Cardiac muscle cell (in vitro differentiated cells and primary cell): ENCODE measurements around the gene DNM3. TPM values are rescaled to one million over a fixed set of nuclear protein-coding genes. Genes with fewer than 3 reads are reported as not detected.

Experiments
- DNase-seq, 2 donors: peaks; one replicate each; pipeline versions ENCODE4 v3.0.0 to v3.0.0-alpha.2; 2010 to 2017; ENCODE audit warnings: low read depth in 1 of 2, low spot score in 1 of 2
- H3K27ac ChIP-seq: fragments of 200-600 bp; sonication (generic); 2 replicates; pipeline ENCODE4 v1.5.1; 2016
- H3K27me3 ChIP-seq: fragments of 200-600 bp; sonication (generic); 2 replicates; pipeline ENCODE4 v1.6.0; 2016; ENCODE audit warnings: control low read depth
- H3K36me3 ChIP-seq: fragments of 200-600 bp; sonication (generic); 2 replicates; pipeline ENCODE4 v1.5.1; 2016; ENCODE audit warnings: control low read depth
- H3K4me1 ChIP-seq: fragments of 200-600 bp; sonication (generic); 2 replicates; pipeline ENCODE4 v1.8.1; 2017; ENCODE audit warnings: low read depth, mild to moderate bottlenecking, mixed run types
- H3K4me3 ChIP-seq: fragments of 200-600 bp; sonication (generic); 2 replicates; pipeline ENCODE4 v1.5.1; 2016; ENCODE audit warnings: mild to moderate bottlenecking
- H3K9me3 ChIP-seq: fragments of 200-600 bp; sonication (generic); 2 replicates; pipeline ENCODE4 v1.5.1; 2017; ENCODE audit warnings: low read depth, mild to moderate bottlenecking, control low read depth
- polyA plus RNA-seq: library from polyadenylated mRNA; unstranded; fragments of >200 nt; fragmentation: Nextera tagmentation; extraction: Ambion mirVana; gene quantifications from 2 replicates; pipeline ENCODE4 v1.2.1, GENCODE V29; 2016
- total RNA-seq: library from RNA; depleted of rRNA; stranded (reverse); fragments of >200 nt; gene quantifications from 2 replicates; pipeline ENCODE4 v1.2.3, GENCODE V29; 2016
- TF ChIP-seq, protein P1 (sequence below): IDR thresholded peaks from 2 replicates; pipeline ENCODE4 v1.5.1; 2012; ENCODE audit warnings: low read depth, mild to moderate bottlenecking, low read length

Gene DNM3
- total and polyA plus RNA-seq, 2 experiments from 2014 or later: 0.42 TPM; not detected in 1

DNA sequence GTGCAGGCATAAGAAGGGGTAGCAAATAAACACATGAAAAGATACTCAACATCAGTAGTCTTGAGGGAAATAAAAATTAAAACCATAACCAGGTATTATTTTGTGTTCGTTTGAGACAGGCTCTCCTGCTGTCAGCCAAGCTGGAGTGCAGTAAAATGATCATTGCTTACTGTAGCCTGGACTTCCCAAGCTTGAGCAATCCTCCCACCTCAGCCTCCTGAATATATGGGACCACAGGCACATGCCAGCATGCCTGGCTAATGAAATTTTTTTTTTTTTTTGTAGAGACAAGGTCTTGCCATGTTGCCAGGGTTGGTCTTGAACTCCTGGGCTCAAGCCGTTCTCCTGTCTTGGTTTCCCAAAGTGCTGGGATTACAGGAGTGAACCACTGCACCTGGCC lies 108.0 kb downstream of the DNM3 start:
- DNase-seq: no peak
- TF ChIP-seq, protein P1, sequence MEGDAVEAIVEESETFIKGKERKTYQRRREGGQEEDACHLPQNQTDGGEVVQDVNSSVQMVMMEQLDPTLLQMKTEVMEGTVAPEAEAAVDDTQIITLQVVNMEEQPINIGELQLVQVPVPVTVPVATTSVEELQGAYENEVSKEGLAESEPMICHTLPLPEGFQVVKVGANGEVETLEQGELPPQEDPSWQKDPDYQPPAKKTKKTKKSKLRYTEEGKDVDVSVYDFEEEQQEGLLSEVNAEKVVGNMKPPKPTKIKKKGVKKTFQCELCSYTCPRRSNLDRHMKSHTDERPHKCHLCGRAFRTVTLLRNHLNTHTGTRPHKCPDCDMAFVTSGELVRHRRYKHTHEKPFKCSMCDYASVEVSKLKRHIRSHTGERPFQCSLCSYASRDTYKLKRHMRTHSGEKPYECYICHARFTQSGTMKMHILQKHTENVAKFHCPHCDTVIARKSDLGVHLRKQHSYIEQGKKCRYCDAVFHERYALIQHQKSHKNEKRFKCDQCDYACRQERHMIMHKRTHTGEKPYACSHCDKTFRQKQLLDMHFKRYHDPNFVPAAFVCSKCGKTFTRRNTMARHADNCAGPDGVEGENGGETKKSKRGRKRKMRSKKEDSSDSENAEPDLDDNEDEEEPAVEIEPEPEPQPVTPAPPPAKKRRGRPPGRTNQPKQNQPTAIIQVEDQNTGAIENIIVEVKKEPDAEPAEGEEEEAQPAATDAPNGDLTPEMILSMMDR: no peak
- no peak overlapping the region for H3K4me3 ChIP-seq
- H3K27me3 ChIP-seq: no peaks in the 10 kb centered on the region
- no peaks in the 10 kb centered on the region for H3K4me1 ChIP-seq
- no peak overlapping the region for H3K27ac ChIP-seq
- H3K9me3 ChIP-seq: no peaks in the 10 kb centered on the region
- no peaks in the 10 kb centered on the region for H3K36me3 ChIP-seq

DNA sequence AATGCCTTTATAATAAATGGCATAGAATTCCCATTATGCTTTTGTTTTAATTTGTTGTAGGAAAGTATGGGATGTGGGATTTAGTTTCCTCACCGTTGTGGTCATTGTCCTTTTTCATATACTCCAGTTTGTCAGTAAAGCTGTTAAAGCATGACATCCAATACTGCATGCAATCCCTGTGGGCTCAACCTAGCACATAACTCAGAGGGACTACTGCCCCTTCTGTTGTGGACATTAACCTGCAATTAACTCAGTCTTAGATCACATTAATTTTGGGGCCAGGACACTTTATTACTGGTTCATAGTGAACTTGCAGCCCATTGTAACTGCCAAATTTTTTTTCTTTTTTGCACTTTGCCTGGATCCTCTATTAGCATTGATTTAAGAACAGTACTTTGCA lies 112.5 kb downstream of the DNM3 start:
- TF ChIP-seq, protein P1: no peak

DNA sequence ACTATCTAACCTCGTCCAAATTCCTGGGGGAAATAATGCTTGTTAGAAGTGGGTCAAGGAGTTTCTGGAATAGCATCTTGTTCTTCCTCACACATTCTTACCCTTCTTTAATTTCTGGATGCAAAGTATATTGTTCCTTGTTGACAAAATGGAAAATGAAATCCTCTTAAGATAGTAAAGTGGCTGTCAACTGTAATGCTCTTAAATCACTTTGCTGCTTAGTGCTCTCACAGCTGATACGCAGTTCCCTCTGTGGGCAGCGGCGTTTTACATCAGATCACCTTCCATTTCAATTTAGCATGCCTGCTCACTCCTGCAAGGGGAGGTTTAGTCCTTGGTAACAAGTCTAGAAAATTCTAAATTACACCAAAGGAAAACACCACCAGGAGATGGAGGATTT lies 113.1 kb downstream of the DNM3 start:
- peak in 1 of 2 donors; percentile 25 for DNase-seq
- TF ChIP-seq, protein P1: no peak
- H3K9me3 ChIP-seq: no peaks in the 10 kb centered on the region
- H3K4me3 ChIP-seq: no peak overlapping the region
- no peaks in the 10 kb centered on the region for H3K4me1 ChIP-seq
- H3K27me3 ChIP-seq: no peaks in the 10 kb centered on the region
- H3K36me3 ChIP-seq: no peaks in the 10 kb centered on the region
- H3K27ac ChIP-seq: no peak overlapping the region

More for the DNA sequence above, 112.5 kb downstream of the DNM3 start:
- Histone ChIP-seq H3K4me3 (no peak overlapping the region), H3K36me3 (no peaks in the 10 kb centered on the region), H3K27ac (no peak overlapping the region), H3K27me3 (no peaks in the 10 kb centered on the region), H3K4me1 (no peaks in the 10 kb centered on the region), H3K9me3 (no peaks in the 10 kb centered on the region)
- no peak for DNase-seq

DNA sequence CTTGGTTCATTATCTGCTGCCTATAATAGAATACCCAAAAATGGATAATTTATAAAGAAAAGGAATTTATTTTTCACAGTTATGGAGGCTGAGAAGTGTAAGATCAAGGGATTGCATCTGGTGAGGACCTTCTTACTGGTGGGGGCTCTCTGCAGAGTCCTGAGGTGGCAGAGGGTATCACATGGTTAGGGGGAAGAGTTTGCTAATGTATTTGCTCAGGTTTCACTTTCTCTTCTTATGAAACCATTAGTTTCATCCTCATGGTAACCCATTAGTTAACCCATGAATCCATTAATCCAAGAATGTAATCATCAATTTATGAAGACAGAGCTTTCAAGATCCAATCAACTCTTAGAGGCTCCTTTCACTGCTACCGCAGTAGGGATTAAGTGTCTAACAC lies 120.6 kb downstream of the DNM3 start:
- no peaks in the 10 kb centered on the region for H3K9me3 ChIP-seq
- no peaks in the 10 kb centered on the region for H3K36me3 ChIP-seq
- TF ChIP-seq, protein P1: no peak
- DNase-seq: no peak
- H3K4me3 ChIP-seq: no peak overlapping the region
- no peaks in the 10 kb centered on the region for H3K4me1 ChIP-seq
- H3K27ac ChIP-seq: no peak overlapping the region
- no peaks in the 10 kb centered on the region for H3K27me3 ChIP-seq

DNA sequence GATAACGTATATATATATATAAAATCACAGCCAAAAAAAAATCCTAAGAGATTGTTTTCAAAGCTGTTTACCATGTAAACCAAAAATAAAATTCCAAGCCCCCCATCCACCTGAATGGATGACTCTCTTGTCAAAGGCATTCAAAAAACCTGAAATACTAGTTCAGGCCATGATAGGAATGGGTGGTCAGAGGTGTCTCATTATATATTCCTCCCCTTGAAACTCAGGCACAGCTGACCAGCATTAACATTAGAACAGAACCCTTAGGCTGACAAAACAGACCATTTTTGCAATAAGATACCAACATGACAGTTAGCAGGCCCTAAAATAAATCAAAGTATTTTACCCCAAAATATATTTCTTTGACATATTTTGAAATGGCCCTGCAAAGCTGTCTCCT lies 122.5 kb downstream of the DNM3 start:
- H3K36me3 ChIP-seq: no peaks in the 10 kb centered on the region
- no peak overlapping the region for H3K27ac ChIP-seq
- no peak overlapping the region for H3K4me3 ChIP-seq
- no peaks in the 10 kb centered on the region for H3K9me3 ChIP-seq
- TF ChIP-seq, protein P1: no peak
- DNase-seq: no peak
- H3K4me1 ChIP-seq: no peaks in the 10 kb centered on the region
- no peaks in the 10 kb centered on the region for H3K27me3 ChIP-seq

DNA sequence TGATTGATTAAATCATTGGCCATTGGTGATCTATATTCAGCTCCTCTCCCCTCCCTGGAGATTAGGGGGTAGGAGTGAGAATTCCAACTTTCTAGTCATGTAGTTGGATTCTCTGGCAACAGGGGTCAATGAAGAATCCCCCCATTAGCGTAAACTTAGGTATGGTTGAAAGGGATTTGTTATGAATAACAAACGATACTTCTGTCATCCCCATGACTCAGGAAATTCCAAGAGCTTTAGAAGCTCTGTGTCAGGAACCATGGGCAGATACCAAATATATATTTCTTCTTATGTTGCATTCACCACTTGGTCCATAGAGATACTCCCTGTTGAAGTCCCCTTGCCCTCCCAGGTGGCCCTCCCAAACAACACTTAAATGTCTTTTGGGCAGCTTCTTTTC lies 124.5 kb downstream of the DNM3 start:
- no peaks in the 10 kb centered on the region for H3K4me1 ChIP-seq
- no peaks in the 10 kb centered on the region for H3K27me3 ChIP-seq
- no peak overlapping the region for H3K27ac ChIP-seq
- no peak for DNase-seq
- no peaks in the 10 kb centered on the region for H3K9me3 ChIP-seq
- H3K36me3 ChIP-seq: no peaks in the 10 kb centered on the region
- TF ChIP-seq, protein P1: no peak
- no peak overlapping the region for H3K4me3 ChIP-seq
